Loucy (cell line): Measurements from ENCODE around the gene CCDC102A.
A peak's percentile ranks its signal among the peaks of the same experiment; 100 is the strongest.

Source experiments
- H2AFZ ChIP-seq: fragments of 200-600 bp; sonication (generic); 2 replicates; pipeline ENCODE4 v1.6.0; 2016; ENCODE audit warnings: antibody characterized with exemption, mild to moderate bottlenecking, low read length, moderate library complexity
- H3F3A ChIP-seq: fragments of 200-600 bp; 2 replicates; pipeline ENCODE4 v1.6.0; 2016; ENCODE audit warnings: antibody characterized with exemption, low read depth, mild to moderate bottlenecking
- H3K27me3 ChIP-seq: fragments of 200-600 bp; sonication (generic); 2 replicates; pipeline ENCODE4 v1.6.1; 2014; ENCODE audit warnings: low read length, mild to moderate bottlenecking; ENCODE audit not compliant: insufficient read depth, poor library complexity, severe bottlenecking
- H3K36me3 ChIP-seq: fragments of 200-600 bp; sonication (generic); 2 replicates; pipeline ENCODE4 v1.6.1; 2016; ENCODE audit warnings: low read length; ENCODE audit not compliant: insufficient read depth
- H3K4me1 ChIP-seq: fragments of 200-600 bp; sonication (generic); 2 replicates; pipeline ENCODE4 v1.5.1; 2014; ENCODE audit warnings: low read length, mild to moderate bottlenecking; ENCODE audit not compliant: insufficient read depth, poor library complexity, severe bottlenecking
- H3K4me2 ChIP-seq: fragments of 200-600 bp; sonication (generic); 2 replicates; pipeline ENCODE4 v1.6.0; 2014; ENCODE audit warnings: antibody characterized with exemption, low read length, low read depth, mild to moderate bottlenecking; ENCODE audit not compliant: poor library complexity, severe bottlenecking
- H3K4me3 ChIP-seq: fragments of 200-600 bp; sonication (generic); 2 replicates; pipeline ENCODE4 v1.5.1; 2014; ENCODE audit warnings: low read length, mild to moderate bottlenecking, mixed read lengths; ENCODE audit not compliant: poor library complexity, severe bottlenecking
- H3K79me2 ChIP-seq: fragments of 200-600 bp; sonication (generic); 2 replicates; pipeline ENCODE4 v1.6.1; 2014; ENCODE audit warnings: low read length; ENCODE audit not compliant: insufficient read depth
- H3K9ac ChIP-seq: fragments of 200-600 bp; sonication (generic); 2 replicates; pipeline ENCODE4 v1.6.0; 2014; ENCODE audit warnings: mild to moderate bottlenecking, low read depth, low read length, moderate library complexity; ENCODE audit not compliant: poor library complexity, severe bottlenecking
- H3K9me2 ChIP-seq: fragments of 200-600 bp; sonication (generic); replicated peaks from 2 replicates; pipeline ENCODE4 v1.6.1; 2016; ENCODE audit warnings: low read depth, low read length, mixed read lengths
- H3K9me3 ChIP-seq: fragments of 200-600 bp; sonication (generic); 2 replicates; pipeline ENCODE4 v1.6.1; 2014; ENCODE audit warnings: mild to moderate bottlenecking, antibody characterized with exemption, low read length, low read depth; ENCODE audit not compliant: insufficient read depth
- H4K20me1 ChIP-seq: fragments of 200-600 bp; sonication (generic); 2 replicates; pipeline ENCODE4 v1.6.0; 2014; ENCODE audit warnings: antibody characterized with exemption, low read length, mild to moderate bottlenecking; ENCODE audit not compliant: insufficient read depth, poor library complexity, severe bottlenecking
- CTCF ChIP-seq: fragments of 200-600 bp; sonication (generic); conservative IDR thresholded peaks from 2 replicates; pipeline ENCODE4 v1.5.1; 2014; ENCODE audit warnings: mild to moderate bottlenecking, antibody characterized with exemption, low read length
- EZH2phosphoT487 ChIP-seq: fragments of 200-600 bp; IDR thresholded peaks from 2 replicates; pipeline ENCODE4 v1.6.1; 2018; ENCODE audit warnings: antibody characterized with exemption, mild to moderate bottlenecking, moderate library complexity, borderline replicate concordance

Gene CCDC102A

DNA sequence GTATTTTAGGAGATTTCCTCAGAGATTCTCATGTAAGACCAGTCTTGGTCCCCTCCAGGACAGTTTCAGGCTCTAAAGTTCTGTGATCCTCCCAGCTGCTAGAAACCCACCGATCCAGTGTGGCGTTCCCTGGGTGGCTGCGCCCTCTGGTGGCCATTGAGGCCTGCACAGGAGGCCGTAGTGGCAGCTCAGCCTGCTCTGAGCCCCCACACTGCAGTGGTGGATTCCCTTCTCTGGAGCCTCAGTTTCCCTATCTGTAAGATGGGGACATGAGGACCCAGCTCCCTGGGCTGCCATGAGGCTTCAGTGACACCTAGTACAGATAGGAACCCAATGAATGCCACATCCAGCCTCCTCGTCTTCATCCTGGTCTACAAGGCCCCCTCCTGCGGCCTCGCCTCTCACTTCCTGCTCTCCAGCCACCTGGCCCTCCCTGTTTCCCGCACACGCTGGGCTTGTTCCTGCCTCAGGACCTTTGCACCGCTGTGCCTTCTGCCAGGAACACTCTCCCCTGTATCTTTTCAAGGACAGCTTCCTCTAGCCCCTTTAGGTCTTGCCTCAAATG is 16.5 kb downstream of the CCDC102A start:
- Histone ChIP-seq H3K9ac (peak overlapping the region; percentile 44), H3K4me1 (peaks cover 4% of the 10 kb centered on the region), H3K79me2 (no peaks in the 10 kb centered on the region), H3K9me3 (no peaks in the 10 kb centered on the region), H3K36me3 (peaks cover 28% of the 10 kb centered on the region; the same call in 1 of the 2 replicates), H3K27me3 (no peaks in the 10 kb centered on the region), H4K20me1 (no peaks in the 10 kb centered on the region), H3K4me3 (no peak overlapping the region), H3K4me2 (no peak overlapping the region), H3F3A (no peaks in the 10 kb centered on the region), H2AFZ (no peak overlapping the region), H3K9me2 (no peaks in the 10 kb centered on the region)
- peak; percentile 99 for TF ChIP-seq CTCF
- no peak for TF ChIP-seq EZH2phosphoT487

DNA sequence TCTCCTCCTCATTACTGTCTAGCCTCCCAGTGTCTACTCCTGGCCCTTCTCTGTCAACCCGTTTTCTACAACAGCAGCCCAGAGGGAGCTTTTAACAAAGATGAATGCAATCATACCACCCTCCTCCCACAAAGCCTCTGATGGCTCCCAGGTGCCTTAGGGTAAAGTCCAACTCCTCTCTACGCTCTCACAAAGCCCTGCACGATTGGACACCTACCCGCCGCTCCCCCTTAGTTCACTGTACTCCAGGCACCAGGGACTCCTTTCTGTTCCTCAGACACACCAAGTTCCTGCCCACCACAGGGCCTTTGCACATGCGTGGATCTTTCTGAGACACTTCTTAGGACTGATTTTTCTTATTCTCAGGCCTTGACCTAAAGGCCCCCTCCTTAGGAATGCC is 17.4 kb downstream of the CCDC102A start:
- peaks cover 34% of the 10 kb centered on the region; the same call in 1 of the 2 replicates for H3K36me3 ChIP-seq
- H3F3A ChIP-seq = no peaks in the 10 kb centered on the region
- no peak for TF ChIP-seq CTCF
- H3K4me3 ChIP-seq = no peak overlapping the region
- H3K4me1 ChIP-seq = peaks cover 4% of the 10 kb centered on the region
- H2AFZ ChIP-seq = no peak overlapping the region
- no peaks in the 10 kb centered on the region for H3K27me3 ChIP-seq
- H3K9me2 ChIP-seq = no peaks in the 10 kb centered on the region
- no peaks in the 10 kb centered on the region for H3K9me3 ChIP-seq
- H3K4me2 ChIP-seq = no peak overlapping the region
- H4K20me1 ChIP-seq = no peaks in the 10 kb centered on the region
- peak overlapping the region; percentile 44 for H3K9ac ChIP-seq
- H3K79me2 ChIP-seq = no peaks in the 10 kb centered on the region

DNA sequence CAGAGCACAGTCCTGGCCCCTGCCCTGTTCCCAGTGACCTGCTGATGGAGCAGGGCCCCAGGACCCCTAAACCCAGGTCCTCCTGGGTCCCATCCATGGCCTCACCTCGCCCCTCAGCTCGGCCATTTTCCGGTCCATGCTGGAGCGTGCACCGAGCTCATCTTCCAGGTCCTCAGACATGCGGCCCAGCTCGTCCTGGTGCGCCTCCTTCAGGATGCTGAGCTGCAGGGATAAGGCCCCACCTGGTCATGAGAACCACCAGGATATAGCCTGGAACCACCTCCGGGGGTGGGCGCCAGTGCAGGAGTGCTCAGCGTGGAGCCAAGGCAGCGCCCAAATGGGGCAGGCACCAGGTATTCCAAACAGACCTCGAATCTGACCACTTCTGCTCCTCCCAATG is 17.9 kb downstream of the CCDC102A start:
- no peak overlapping the region for H3K4me2 ChIP-seq
- no peak overlapping the region for H2AFZ ChIP-seq
- TF ChIP-seq CTCF (no peak), EZH2phosphoT487 (no peak)
- H3K4me3 ChIP-seq = no peak overlapping the region
- H3K36me3 ChIP-seq = peaks cover 34% of the 10 kb centered on the region; the same call in 1 of the 2 replicates
- peaks cover 4% of the 10 kb centered on the region for H3K4me1 ChIP-seq
- H3K79me2 ChIP-seq = no peaks in the 10 kb centered on the region
- no peaks in the 10 kb centered on the region for H3K9me3 ChIP-seq
- no peaks in the 10 kb centered on the region for H3F3A ChIP-seq
- H3K9ac ChIP-seq = no peak overlapping the region
- H3K27me3 ChIP-seq = no peaks in the 10 kb centered on the region
- no peaks in the 10 kb centered on the region for H3K9me2 ChIP-seq
- H4K20me1 ChIP-seq = no peaks in the 10 kb centered on the region
